WTC11 (cell line): Measurements from ENCODE around the gene PLXND1. TPM values are rescaled to one million over a fixed set of nuclear protein-coding genes. Genes with fewer than 3 reads are reported as not detected.

Experiments used
- ATAC-seq: fragments of 200-7000 bp; cut with Tn5 transposase; 2 replicates; pipeline ENCODE4 v1.10.0; 2021; ENCODE audit warnings: mild to moderate bottlenecking, moderate library complexity
- CTCF ChIA-PET: fragments of 300-600 bp; sonication (Branson Sonifier 250); formaldehyde crosslinking; loops from one replicate; lab custom pipeline; 2021; ENCODE audit warnings: antibody characterized with exemption; lab: Charles Lee
- POLR2A ChIA-PET: fragments of 350-600 bp; sonication (Branson Sonifier 250); formaldehyde crosslinking; loops from one replicate; lab custom pipeline; 2021; ENCODE audit warnings: antibody characterized with exemption; lab: Charles Lee
- DNase-seq: peaks from one replicate; pipeline ENCODE4 v3.0.0; 2021; ENCODE audit warnings: low spot score
- H3K27ac Mint-ChIP-seq: 2 replicates; pipeline ENCODE4 v1.8.0; 2021; ENCODE audit warnings: mixed read lengths
- H3K27me3 Mint-ChIP-seq: 2 replicates; pipeline ENCODE4 v1.8.0; 2021; ENCODE audit warnings: low read depth, mild to moderate bottlenecking, moderate library complexity, mixed read lengths
- H3K36me3 Mint-ChIP-seq: 2 replicates; pipeline ENCODE4 v1.8.0; 2021; ENCODE audit warnings: mixed read lengths
- H3K4me1 Mint-ChIP-seq: 2 replicates; pipeline ENCODE4 v1.8.0; 2022; ENCODE audit warnings: mixed read lengths
- H3K4me3 Mint-ChIP-seq: 2 replicates; pipeline ENCODE4 v1.8.0; 2021; ENCODE audit warnings: mild to moderate bottlenecking, moderate library complexity, mixed read lengths
- H3K9me3 Mint-ChIP-seq: 2 replicates; pipeline ENCODE4 v1.8.0; 2021; ENCODE audit warnings: mixed read lengths
- AR ChIP-seq: fragments of 250-450 bp; sonication (Bioruptor Pico); IDR thresholded peaks from 2 replicates; pipeline ENCODE4 v1.9.0; 2021; ENCODE audit warnings: mild to moderate bottlenecking
- ARID4B ChIP-seq: sonication (generic); formaldehyde crosslinking; IDR thresholded peaks from 2 replicates; pipeline ENCODE4 v1.8.0; 2023; ENCODE audit warnings: missing genetic modification reagents, mild to moderate bottlenecking, borderline replicate concordance
- CREM ChIP-seq: sonication (generic); formaldehyde crosslinking; IDR thresholded peaks from 2 replicates; pipeline ENCODE4 v1.8.1; 2022; ENCODE audit warnings: mild to moderate bottlenecking, missing genetic modification reagents, moderate library complexity
- ESRRA ChIP-seq: sonication (generic); formaldehyde crosslinking; IDR thresholded peaks from 2 replicates; pipeline ENCODE4 v1.8.1; 2022; ENCODE audit warnings: mild to moderate bottlenecking, missing genetic modification reagents, borderline replicate concordance
- ETV6 ChIP-seq: sonication (generic); formaldehyde crosslinking; IDR thresholded peaks from 2 replicates; pipeline ENCODE4 v1.8.1; 2022; ENCODE audit warnings: mild to moderate bottlenecking, missing genetic modification reagents
- IRF2 ChIP-seq: sonication (generic); formaldehyde crosslinking; IDR thresholded peaks from 2 replicates; pipeline ENCODE4 v1.8.0; 2022; ENCODE audit warnings: low read depth, missing genetic modification reagents, borderline replicate concordance
- MAX ChIP-seq: sonication (generic); formaldehyde crosslinking; IDR thresholded peaks from 2 replicates; pipeline ENCODE4 v1.8.0; 2022; ENCODE audit warnings: mild to moderate bottlenecking, missing genetic modification reagents
- NR1H2 ChIP-seq: sonication (generic); formaldehyde crosslinking; IDR thresholded peaks from 2 replicates; pipeline ENCODE4 v1.9.0; 2021; ENCODE audit warnings: mild to moderate bottlenecking, moderate library complexity, missing genetic modification reagents
- NR2C2 ChIP-seq: sonication (generic); formaldehyde crosslinking; IDR thresholded peaks from 2 replicates; pipeline ENCODE4 v1.8.0; 2022; ENCODE audit warnings: mild to moderate bottlenecking, missing genetic modification reagents
- STAT6 ChIP-seq: sonication (generic); formaldehyde crosslinking; conservative IDR thresholded peaks from 2 replicates; pipeline ENCODE4 v1.8.1; 2023; ENCODE audit warnings: mild to moderate bottlenecking, low read depth, missing genetic modification reagents, moderate library complexity
- TCF7 ChIP-seq: sonication (generic); formaldehyde crosslinking; IDR thresholded peaks from 2 replicates; pipeline ENCODE4 v1.8.0; 2022; ENCODE audit warnings: mild to moderate bottlenecking, low read depth, missing genetic modification reagents, moderate library complexity
- TP53 ChIP-seq: sonication (generic); formaldehyde crosslinking; IDR thresholded peaks from 2 replicates; pipeline ENCODE4 v1.8.1; 2023; ENCODE audit warnings: mild to moderate bottlenecking, missing genetic modification reagents
- ZBTB43 ChIP-seq: sonication (generic); formaldehyde crosslinking; IDR thresholded peaks from 2 replicates; pipeline ENCODE4 v1.8.1; 2023; ENCODE audit warnings: mild to moderate bottlenecking, missing genetic modification reagents
- ZNF219 ChIP-seq: sonication (generic); formaldehyde crosslinking; IDR thresholded peaks from 2 replicates; pipeline ENCODE4 v1.8.0; 2023; ENCODE audit warnings: missing genetic modification reagents, mild to moderate bottlenecking, borderline replicate concordance
- ZNF317 ChIP-seq: sonication (generic); formaldehyde crosslinking; IDR thresholded peaks from 2 replicates; pipeline ENCODE4 v1.8.1; 2023; ENCODE audit warnings: low read depth, mild to moderate bottlenecking, moderate library complexity, missing genetic modification reagents, borderline replicate concordance
- ZSCAN18 ChIP-seq: fragments of 250-450 bp; sonication (Bioruptor Pico); IDR thresholded peaks from 2 replicates; pipeline ENCODE4 v2.1.2; 2022; ENCODE audit warnings: mild to moderate bottlenecking, moderate library complexity
- total RNA-seq: library from RNA; stranded (reverse); gene quantifications from 3 replicates; pipeline ENCODE4 v1.2.3, GENCODE V29; 2021

The PLXND1 gene
- total RNA-seq, 1 experiment from 2014 or later = 56.7 TPM

GRCh38 chr3:129632977-129633376 lies 26.5 kb upstream of the PLXND1 start (continued):
- no peak for TF ChIP-seq AR (CRISPR knock-in tag)

- TF ChIP-seq ZSCAN18 (CRISPR knock-in tag) = no peak
- TF ChIP-seq IRF2 (CRISPR knock-in tag) = no peak
- TF ChIP-seq STAT6 (CRISPR knock-in tag) = no peak
- no peak for TF ChIP-seq ARID4B (CRISPR knock-in tag)
- no peak for TF ChIP-seq CREM (CRISPR knock-in tag)
- no peak for TF ChIP-seq ZNF317 (CRISPR knock-in tag)
- no peak for TF ChIP-seq ESRRA (CRISPR knock-in tag)
- ATAC-seq = no peak
- no peaks in the 10 kb centered on the region for H3K27me3 Mint-ChIP-seq
- CTCF ChIA-PET = interaction anchor here (1.6 to 1.9 kb wide), 2 partner anchors 142 to 197 kb away, joined by 6 to 10 read pairs; no protein-coding TSS in a partner anchor
- peaks cover 3% of the 10 kb centered on the region for H3K36me3 Mint-ChIP-seq
- peaks cover 6% of the 10 kb centered on the region for H3K4me1 Mint-ChIP-seq
- H3K27ac Mint-ChIP-seq = no peak overlapping the region; the same call in 1 of the 2 replicates
- H3K9me3 Mint-ChIP-seq = peaks cover 18% of the 10 kb centered on the region
- POLR2A ChIA-PET = no interaction called here
- no peak overlapping the region for H3K4me3 Mint-ChIP-seq
- no peak for DNase-seq
Observed at GRCh38 chr3:129632556-129632955, 26.1 kb upstream of the PLXND1 start.

- H3K27ac Mint-ChIP-seq = no peak overlapping the region
- ATAC-seq = no peak
- no peak for DNase-seq
- no peaks in the 10 kb centered on the region for H3K27me3 Mint-ChIP-seq
- POLR2A ChIA-PET = no interaction called here
- no peak overlapping the region for H3K4me3 Mint-ChIP-seq
- peaks cover 3% of the 10 kb centered on the region for H3K36me3 Mint-ChIP-seq
- H3K4me1 Mint-ChIP-seq = peaks cover 6% of the 10 kb centered on the region
- peaks cover 18% of the 10 kb centered on the region for H3K9me3 Mint-ChIP-seq
- CTCF ChIA-PET = interaction anchor here (1.6 kb wide), 1 partner anchor 142 kb away, joined by 10 read pairs; no protein-coding TSS in a partner anchor
- TF ChIP-seq ESRRA (CRISPR knock-in tag) (no peak), TCF7 (CRISPR knock-in tag) (no peak), AR (CRISPR knock-in tag) (no peak), MAX (no peak), TP53 (CRISPR knock-in tag) (no peak), ZNF219 (CRISPR knock-in tag) (no peak), ETV6 (CRISPR knock-in tag) (no peak), NR2C2 (no peak), ZNF317 (CRISPR knock-in tag) (no peak), NR1H2 (CRISPR knock-in tag) (no peak), ZBTB43 (CRISPR knock-in tag) (no peak)
Observed at GRCh38 chr3:129632056-129632455, 25.6 kb upstream of the PLXND1 start.
